Measurements from ENCODE around the gene CCDC8. TPM values are rescaled to one million over a fixed set of nuclear protein-coding genes. Genes with fewer than 3 reads are reported as not detected.

The CCDC8 gene
- total RNA-seq, 2 experiments from 2014 or later: not detected

GRCh38 chr19:46394402-46394797 lies 19.0 kb downstream of the CCDC8 start:
- Histone ChIP-seq H3K4me3 (ENCODE audit: low read length) (no peak overlapping the region), H3K27me3 (ENCODE audit: control insufficient read depth in 1 of 2, insufficient read depth in 2 of 2, low read length in 2 of 2) (peaks cover 0 to 6% of the 10 kb centered on the region in 2 experiments), H3K4me1 (ENCODE audit: insufficient read depth, low read length) (peaks cover 3% of the 10 kb centered on the region), H3K36me3 (ENCODE audit: insufficient read depth, low read length) (peaks cover 19% of the 10 kb centered on the region), H3K9me3 (ENCODE audit: control insufficient read depth in 1 of 2, insufficient read depth in 1 of 2, low read length in 2 of 2) (no peaks in the 10 kb centered on the region), H3K27ac (ENCODE audit: low read depth in 1 of 2, low read length in 2 of 2) (no peak overlapping the region)
- H3K36me3 Mint-ChIP-seq (ENCODE audit: low read depth): peaks cover 32% of the 10 kb centered on the region
- H3K9me3 Mint-ChIP-seq: no peaks in the 10 kb centered on the region
- ChIA-PET CTCF (interaction anchor here (0.7 kb wide), 2 partner anchors 10 to 206 kb away, joined by 3 to 4 read pairs; no protein-coding TSS in a partner anchor), POLR2A (no interaction called here)
- H3K4me3 Mint-ChIP-seq: no peak overlapping the region
- no peak for ATAC-seq (ENCODE audit: poor library complexity)
- DNase-seq: no peak
- peaks cover 20% of the 10 kb centered on the region for H3K4me1 Mint-ChIP-seq (ENCODE audit: low read depth)
- no peak overlapping the region for H3K27ac Mint-ChIP-seq
- intact Hi-C loops (cut with DNase I, micrococcal nuclease): loop anchor here in 1 of 2 experiments (2.0 to 10.0 kb wide), 5 partner anchors 94 to 270 kb away; partner anchors contain the start of gene DACT3
- H3K27me3 Mint-ChIP-seq: peaks cover 8% of the 10 kb centered on the region
- TF ChIP-seq CTCF (IDR thresholded peaks at IDR 0.05): no peak

DNA sequence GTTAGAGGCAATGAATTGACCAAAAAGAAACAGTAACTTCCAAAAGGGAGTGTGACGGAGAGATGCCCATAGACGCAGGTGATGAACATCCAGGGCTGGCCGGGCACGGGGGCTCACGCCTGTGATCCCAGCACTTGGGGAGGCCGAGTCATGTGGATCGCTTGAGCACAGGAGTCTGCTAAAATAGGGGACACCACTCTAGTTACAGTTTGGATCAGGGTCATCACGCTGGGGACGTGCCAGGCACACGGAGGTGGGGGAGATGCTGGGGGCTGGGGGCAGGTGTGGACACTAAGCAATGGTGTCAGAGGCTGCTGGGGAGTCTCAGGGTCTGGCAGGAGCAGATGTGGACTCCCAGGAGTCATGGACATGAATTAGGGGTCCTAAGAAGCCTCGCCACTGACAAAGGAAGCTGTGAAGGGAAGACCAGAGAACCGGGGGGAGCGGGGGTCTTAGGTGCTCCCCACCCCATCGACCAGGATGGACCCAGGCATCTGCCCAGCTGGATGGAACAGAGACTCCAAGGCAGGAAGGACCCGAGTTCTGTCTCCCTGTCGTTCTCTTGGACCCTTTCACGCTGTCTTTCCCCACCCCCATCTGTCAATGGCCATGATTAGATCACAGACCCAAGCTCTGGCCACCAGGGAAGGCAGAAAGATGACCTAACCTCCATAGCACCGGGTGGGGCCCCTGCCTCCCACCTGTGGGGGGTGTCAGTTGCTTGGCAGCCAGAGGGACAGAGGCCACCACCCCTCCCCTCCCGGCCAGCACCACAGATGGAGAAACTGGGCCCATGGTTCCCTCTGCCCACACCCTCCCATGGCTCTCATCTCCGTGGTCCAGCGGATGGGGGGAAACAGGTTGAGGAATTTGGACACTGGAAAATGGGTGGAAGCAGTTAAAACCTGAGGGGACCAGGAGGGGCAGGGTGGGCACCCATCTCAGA lies 19.6 kb downstream of the CCDC8 start:
- ChIA-PET CTCF (interaction anchor here (0.7 kb wide), 1 partner anchor 9 kb away, joined by 3 read pairs; no protein-coding TSS in a partner anchor), POLR2A (no interaction called here)
- Mint-ChIP-seq H3K9me3 (no peaks in the 10 kb centered on the region), H3K27ac (peak overlapping the region; percentile 19), H3K4me1 (ENCODE audit: low read depth) (peaks cover 20% of the 10 kb centered on the region), H3K4me3 (no peak overlapping the region), H3K36me3 (ENCODE audit: low read depth) (peaks cover 38% of the 10 kb centered on the region), H3K27me3 (peaks cover 3% of the 10 kb centered on the region)
- Histone ChIP-seq H3K27ac (ENCODE audit: low read depth in 1 of 2, low read length in 2 of 2) (no peak overlapping the region), H3K36me3 (ENCODE audit: insufficient read depth, low read length) (peaks cover 26% of the 10 kb centered on the region), H3K4me3 (ENCODE audit: low read length) (no peak overlapping the region), H3K9me3 (ENCODE audit: control insufficient read depth in 1 of 2, insufficient read depth in 1 of 2, low read length in 2 of 2) (no peaks in the 10 kb centered on the region), H3K27me3 (ENCODE audit: control insufficient read depth in 1 of 2, insufficient read depth in 2 of 2, low read length in 2 of 2) (peaks cover 0 to 2% of the 10 kb centered on the region in 2 experiments), H3K4me1 (ENCODE audit: insufficient read depth, low read length) (peaks cover 3% of the 10 kb centered on the region)
- DNase-seq (no peak), ATAC-seq (ENCODE audit: poor library complexity) (no peak)
- TF ChIP-seq CTCF (IDR thresholded peaks at IDR 0.05): no peak
- intact Hi-C loops (cut with DNase I, micrococcal nuclease): loop anchor here in 1 of 2 experiments (2.0 to 10.0 kb wide), 5 partner anchors 95 to 271 kb away; partner anchors contain the start of gene DACT3

- H3K4me3 ChIP-seq (ENCODE audit: low read length): no peak overlapping the region
- TF ChIP-seq CTCF (IDR thresholded peaks at IDR 0.05): no peak
- H3K27me3 ChIP-seq (ENCODE audit: control insufficient read depth in 1 of 2, insufficient read depth in 2 of 2, low read length in 2 of 2): peaks cover 0 to 2% of the 10 kb centered on the region in 2 experiments
- intact Hi-C loops (cut with DNase I, micrococcal nuclease): loop anchor here in 1 of 2 experiments (10.0 kb wide), 2 partner anchors 108 to 272 kb away; partner anchors contain the start of gene DACT3
- H3K36me3 Mint-ChIP-seq (ENCODE audit: low read depth): peaks cover 47% of the 10 kb centered on the region
- H3K4me1 ChIP-seq (ENCODE audit: insufficient read depth, low read length): peaks cover 3% of the 10 kb centered on the region
- ATAC-seq (ENCODE audit: poor library complexity) (no peak), DNase-seq (no peak)
- H3K4me3 Mint-ChIP-seq: no peak overlapping the region
- no peaks in the 10 kb centered on the region for H3K9me3 Mint-ChIP-seq
- H3K9me3 ChIP-seq (ENCODE audit: control insufficient read depth in 1 of 2, insufficient read depth in 1 of 2, low read length in 2 of 2): no peaks in the 10 kb centered on the region
- ChIA-PET CTCF (no interaction called here), POLR2A (no interaction called here)
- H3K27ac Mint-ChIP-seq: peak overlapping the region; percentile 19
- no peak overlapping the region for H3K27ac ChIP-seq (ENCODE audit: low read depth in 1 of 2, low read length in 2 of 2)
- no peaks in the 10 kb centered on the region for H3K27me3 Mint-ChIP-seq
- peaks cover 35% of the 10 kb centered on the region for H3K36me3 ChIP-seq (ENCODE audit: insufficient read depth, low read length)
- H3K4me1 Mint-ChIP-seq (ENCODE audit: low read depth): peaks cover 20% of the 10 kb centered on the region
These were observed 20.5 kb downstream of the CCDC8 start for GRCh38 chr19:46392837-46393236.
